ENCODE data around the gene LYL1. TPM values are rescaled to one million over a fixed set of nuclear protein-coding genes. Genes with fewer than 3 reads are reported as not detected.

The LYL1 gene
- total and polyA plus RNA-seq, 9 of the 15 experiments (the other 6 are each of a cell fraction or from before 2014, with no cell fraction given): 1.3 to 266 (median 34.0) TPM

GRCh38 chr19:13151605-13152355 is 49.1 kb upstream of the LYL1 start (continued):
- TF ChIP-seq, protein P1, sequence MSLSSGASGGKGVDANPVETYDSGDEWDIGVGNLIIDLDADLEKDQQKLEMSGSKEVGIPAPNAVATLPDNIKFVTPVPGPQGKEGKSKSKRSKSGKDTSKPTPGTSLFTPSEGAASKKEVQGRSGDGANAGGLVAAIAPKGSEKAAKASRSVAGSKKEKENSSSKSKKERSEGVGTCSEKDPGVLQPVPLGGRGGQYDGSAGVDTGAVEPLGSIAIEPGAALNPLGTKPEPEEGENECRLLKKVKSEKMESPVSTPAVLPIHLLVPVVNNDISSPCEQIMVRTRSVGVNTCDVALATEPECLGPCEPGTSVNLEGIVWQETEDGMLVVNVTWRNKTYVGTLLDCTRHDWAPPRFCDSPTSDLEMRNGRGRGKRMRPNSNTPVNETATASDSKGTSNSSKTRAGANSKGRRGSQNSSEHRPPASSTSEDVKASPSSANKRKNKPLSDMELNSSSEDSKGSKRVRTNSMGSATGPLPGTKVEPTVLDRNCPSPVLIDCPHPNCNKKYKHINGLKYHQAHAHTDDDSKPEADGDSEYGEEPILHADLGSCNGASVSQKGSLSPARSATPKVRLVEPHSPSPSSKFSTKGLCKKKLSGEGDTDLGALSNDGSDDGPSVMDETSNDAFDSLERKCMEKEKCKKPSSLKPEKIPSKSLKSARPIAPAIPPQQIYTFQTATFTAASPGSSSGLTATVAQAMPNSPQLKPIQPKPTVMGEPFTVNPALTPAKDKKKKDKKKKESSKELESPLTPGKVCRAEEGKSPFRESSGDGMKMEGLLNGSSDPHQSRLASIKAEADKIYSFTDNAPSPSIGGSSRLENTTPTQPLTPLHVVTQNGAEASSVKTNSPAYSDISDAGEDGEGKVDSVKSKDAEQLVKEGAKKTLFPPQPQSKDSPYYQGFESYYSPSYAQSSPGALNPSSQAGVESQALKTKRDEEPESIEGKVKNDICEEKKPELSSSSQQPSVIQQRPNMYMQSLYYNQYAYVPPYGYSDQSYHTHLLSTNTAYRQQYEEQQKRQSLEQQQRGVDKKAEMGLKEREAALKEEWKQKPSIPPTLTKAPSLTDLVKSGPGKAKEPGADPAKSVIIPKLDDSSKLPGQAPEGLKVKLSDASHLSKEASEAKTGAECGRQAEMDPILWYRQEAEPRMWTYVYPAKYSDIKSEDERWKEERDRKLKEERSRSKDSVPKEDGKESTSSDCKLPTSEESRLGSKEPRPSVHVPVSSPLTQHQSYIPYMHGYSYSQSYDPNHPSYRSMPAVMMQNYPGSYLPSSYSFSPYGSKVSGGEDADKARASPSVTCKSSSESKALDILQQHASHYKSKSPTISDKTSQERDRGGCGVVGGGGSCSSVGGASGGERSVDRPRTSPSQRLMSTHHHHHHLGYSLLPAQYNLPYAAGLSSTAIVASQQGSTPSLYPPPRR (CRISPR knock-in tag; IDR thresholded peaks at IDR 0.05; ENCODE audit: borderline replicate concordance): peak; percentile 21; the same call in 1 of the 2 replicates
- TF ChIP-seq TSHZ1 (CRISPR knock-in tag; IDR thresholded peaks at IDR 0.05): no peak
- peak; percentile 31; the same call in 1 of the 2 replicates for TF ChIP-seq HDAC2 (IDR thresholded peaks at IDR 0.05)
- no peak for TF ChIP-seq THRAP3 (IDR thresholded peaks at IDR 0.05; ENCODE audit: borderline replicate concordance)
- TF ChIP-seq ZBTB26 (CRISPR knock-in tag; IDR thresholded peaks at IDR 0.05): no peak; the same call in 1 of the 2 replicates
- no peak for TF ChIP-seq SMC3 (conservative IDR thresholded peaks at IDR 0.05; ENCODE audit: insufficient read depth, low read depth, low read length)
- peak; percentile 94 for TF ChIP-seq MYC (IDR thresholded peaks at IDR 0.05; ENCODE audit: low read depth, low read length)
- TF ChIP-seq MYC (CRISPR knock-in tag; IDR thresholded peaks at IDR 0.05; ENCODE audit: borderline replicate concordance, low read depth): peak; percentile 94
- TF ChIP-seq SMARCE1 (IDR thresholded peaks at IDR 0.05): no peak
- TF ChIP-seq ZFPM2 (CRISPR knock-in tag; IDR thresholded peaks at IDR 0.05): 0 out of 2 replicates have a peak, but pooled peaks have one; percentile 70
- no peak for TF ChIP-seq HNRNPH1 (optimal IDR thresholded peaks at IDR 0.05; ENCODE audit: low read depth, low read length)
- TF ChIP-seq, protein P2, sequence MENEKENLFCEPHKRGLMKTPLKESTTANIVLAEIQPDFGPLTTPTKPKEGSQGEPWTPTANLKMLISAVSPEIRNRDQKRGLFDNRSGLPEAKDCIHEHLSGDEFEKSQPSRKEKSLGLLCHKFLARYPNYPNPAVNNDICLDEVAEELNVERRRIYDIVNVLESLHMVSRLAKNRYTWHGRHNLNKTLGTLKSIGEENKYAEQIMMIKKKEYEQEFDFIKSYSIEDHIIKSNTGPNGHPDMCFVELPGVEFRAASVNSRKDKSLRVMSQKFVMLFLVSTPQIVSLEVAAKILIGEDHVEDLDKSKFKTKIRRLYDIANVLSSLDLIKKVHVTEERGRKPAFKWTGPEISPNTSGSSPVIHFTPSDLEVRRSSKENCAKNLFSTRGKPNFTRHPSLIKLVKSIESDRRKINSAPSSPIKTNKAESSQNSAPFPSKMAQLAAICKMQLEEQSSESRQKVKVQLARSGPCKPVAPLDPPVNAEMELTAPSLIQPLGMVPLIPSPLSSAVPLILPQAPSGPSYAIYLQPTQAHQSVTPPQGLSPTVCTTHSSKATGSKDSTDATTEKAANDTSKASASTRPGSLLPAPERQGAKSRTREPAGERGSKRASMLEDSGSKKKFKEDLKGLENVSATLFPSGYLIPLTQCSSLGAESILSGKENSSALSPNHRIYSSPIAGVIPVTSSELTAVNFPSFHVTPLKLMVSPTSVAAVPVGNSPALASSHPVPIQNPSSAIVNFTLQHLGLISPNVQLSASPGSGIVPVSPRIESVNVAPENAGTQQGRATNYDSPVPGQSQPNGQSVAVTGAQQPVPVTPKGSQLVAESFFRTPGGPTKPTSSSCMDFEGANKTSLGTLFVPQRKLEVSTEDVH (IDR thresholded peaks at IDR 0.05; ENCODE audit: low read depth, partially characterized antibody): peak; percentile 98
- TF ChIP-seq EP300 (IDR thresholded peaks at IDR 0.05; ENCODE audit: low read length): peak; percentile 7; the same call in 1 of the 2 replicates
- TF ChIP-seq BCL6 (CRISPR knock-in tag; IDR thresholded peaks at IDR 0.05): no peak
- TF ChIP-seq SMAD1 (IDR thresholded peaks at IDR 0.05; ENCODE audit: low read depth, low read length, partially characterized antibody): peak; percentile 75

Data from K562 (cell line).